SKM-1 treated with dmso at 0.1 percent for 144 hours (cell line): ENCODE data around the gene MTIF2.
"Not testable (repeated sequence)": the region's sequence is repeated elsewhere in the genome, so short reads cannot be mapped to it uniquely, and the experiment has no call there.

Experiments
- DNase-seq: peaks from one replicate; lab custom pipeline; 2025; ENCODE audit not compliant: unreplicated experiment; lab: John Stamatoyannopoulos, UW

MTIF2 gene

GRCh38 chr2:55241582-55241981 is 27.4 kb downstream of the MTIF2 start:
- not testable (repeated sequence) for DNase-seq

GRCh38 chr2:55239656-55240222 is 29.3 kb downstream of the MTIF2 start:
- DNase-seq: no peak

GRCh38 chr2:55236992-55237543 is 32.0 kb downstream of the MTIF2 start:
- DNase-seq: no peak

- DNase-seq: no peak
Measured at GRCh38 chr2:55235724-55236538, 33.1 kb downstream of the MTIF2 start.

GRCh38 chr2:55233658-55233940 is 35.4 kb downstream of the MTIF2 start:
- DNase-seq: no peak

- peak; percentile 42 for DNase-seq
Measured at GRCh38 chr2:55232863-55233657, 36.0 kb downstream of the MTIF2 start.

GRCh38 chr2:55232084-55232862 is 36.8 kb downstream of the MTIF2 start, which contains the start of the genes CLHC1 and RPS27A:
Gene CLHC1, minus strand, starts transcription at chr2:55232293. Its CDS starts 9,882 bp downstream, at chr2:55222411.
Gene RPS27A, plus strand, starts transcription at chr2:55232688. Its CDS starts 137 bp downstream, at chr2:55232825.
- DNase-seq: peak; percentile 94

GRCh38 chr2:55231546-55232083 is 37.4 kb downstream of the MTIF2 start:
- peak; percentile 36 for DNase-seq

GRCh38 chr2:55230551-55230950 is 38.5 kb downstream of the MTIF2 start:
- no peak for DNase-seq

GRCh38 chr2:55229221-55229620 is 39.8 kb downstream of the MTIF2 start:
- DNase-seq: no peak

- DNase-seq: no peak
Measured at GRCh38 chr2:55228226-55228563, 40.8 kb downstream of the MTIF2 start.

GRCh38 chr2:55227437-55228225 is 41.4 kb downstream of the MTIF2 start:
- peak; percentile 73 for DNase-seq

- no peak for DNase-seq
Measured at GRCh38 chr2:55225481-55226020, 43.5 kb downstream of the MTIF2 start.

GRCh38 chr2:55224761-55225261 is 44.2 kb downstream of the MTIF2 start:
- DNase-seq: no peak

- DNase-seq: no peak
Measured at GRCh38 chr2:55223958-55224760, 44.9 kb downstream of the MTIF2 start.

GRCh38 chr2:55213822-55214221 is 55.2 kb downstream of the MTIF2 start:
- DNase-seq: no peak

GRCh38 chr2:55204950-55205349 is 64.1 kb downstream of the MTIF2 start:
- no peak for DNase-seq

GRCh38 chr2:55204536-55204935 is 64.5 kb downstream of the MTIF2 start:
- no peak for DNase-seq

- no peak for DNase-seq
Measured at GRCh38 chr2:55200416-55200815, 68.6 kb downstream of the MTIF2 start.
